HG03521 (cell line): ENCODE results near the gene ANAPC4.
"Not testable (repeated sequence)": the region's sequence is repeated elsewhere in the genome, so short reads cannot be mapped to it uniquely, and the experiment has no call there.

Source experiments
- ATAC-seq: cut with Tn5 transposase; IDR thresholded peaks from one replicate; pipeline ENCODE4 v1.9.1; 2021; ENCODE audit warnings: mild to moderate bottlenecking, moderate library complexity; ENCODE audit not compliant: unreplicated experiment

The ANAPC4 gene

GRCh38 chr4:25376754-25377571, at the start of gene ANAPC4:
Gene ANAPC4, plus strand, starts transcription at chr4:25377263. Its CDS starts 165 bp downstream, at chr4:25377428.
- peak; percentile 98 for ATAC-seq

- not testable (repeated sequence) for ATAC-seq
Observed at GRCh38 chr4:25328463-25328862, 48.6 kb upstream of the ANAPC4 start.

GRCh38 chr4:25330335-25330734, 46.7 kb upstream of the ANAPC4 start:
- no peak for ATAC-seq

GRCh38 chr4:25330905-25331808, 45.9 kb upstream of the ANAPC4 start:
- ATAC-seq: peak; percentile 76

GRCh38 chr4:25343671-25344070, 33.4 kb upstream of the ANAPC4 start:
- ATAC-seq: no peak

GRCh38 chr4:25345744-25346143, 31.3 kb upstream of the ANAPC4 start:
- no peak for ATAC-seq

GRCh38 chr4:25346913-25347312, 30.1 kb upstream of the ANAPC4 start:
- peak; percentile 56 for ATAC-seq

GRCh38 chr4:25347473-25347872, 29.6 kb upstream of the ANAPC4 start:
- ATAC-seq: no peak

GRCh38 chr4:25347971-25348370, 29.1 kb upstream of the ANAPC4 start:
- ATAC-seq: no peak

GRCh38 chr4:25350561-25350960, 26.5 kb upstream of the ANAPC4 start:
- no peak for ATAC-seq

GRCh38 chr4:25351777-25352416, 25.2 kb upstream of the ANAPC4 start:
- no peak for ATAC-seq

- no peak for ATAC-seq
Observed at GRCh38 chr4:25356068-25356467, 21.0 kb upstream of the ANAPC4 start.

GRCh38 chr4:25358515-25359275, 18.4 kb upstream of the ANAPC4 start:
- no peak for ATAC-seq

- no peak for ATAC-seq
Observed at GRCh38 chr4:25361253-25361652, 15.8 kb upstream of the ANAPC4 start.

- ATAC-seq: no peak
Observed at GRCh38 chr4:25367004-25367621, 9.9 kb upstream of the ANAPC4 start.

- ATAC-seq: no peak
Observed at GRCh38 chr4:25367877-25368276, 9.2 kb upstream of the ANAPC4 start.

- no peak for ATAC-seq
Observed at GRCh38 chr4:25368315-25368714, 8.7 kb upstream of the ANAPC4 start.

GRCh38 chr4:25370242-25370641, 6.8 kb upstream of the ANAPC4 start:
- ATAC-seq: no peak

- not testable (repeated sequence) for ATAC-seq
Observed at GRCh38 chr4:25372549-25372948, 4.5 kb upstream of the ANAPC4 start.
